Heart left ventricle (tissue), 16 donors: ENCODE data around the gene DHX57. TPM values are rescaled to one million over a fixed set of nuclear protein-coding genes. Genes with fewer than 3 reads are reported as not detected.
A peak's percentile ranks its signal among the peaks of the same experiment; 100 is the strongest.

ENCODE experiments used
- ATAC-seq, 4 donors: fragments of 200-7000 bp; cut with Tn5 transposase; one replicate each; pipeline ENCODE4 v1.9.1; 2020 to 2022; ENCODE audit warnings: moderate library complexity in 4 of 4, mild to moderate bottlenecking in 3 of 4, moderate number of reproducible peaks in 1 of 4
- DNase-seq, 5 donors: peaks; one replicate each; pipeline ENCODE4 v3.0.0-alpha.2; 2020
- H3K27ac ChIP-seq, 12 donors: fragments of 200-600 bp; sonication (generic) in 4 of 12; one replicate each; pipeline versions ENCODE4 v1.5.0 to v1.8.0; 2016 to 2022; ENCODE audit warnings: mild to moderate bottlenecking in 2 of 12
- H3K27me3 ChIP-seq, 9 donors: fragments of 200-600 bp; sonication (generic) in 2 of 9; one replicate each; pipeline versions ENCODE4 v1.5.1 to v1.8.0; 2016 to 2022; ENCODE audit warnings: mild to moderate bottlenecking in 3 of 9
- H3K36me3 ChIP-seq, 9 donors: fragments of 200-600 bp; sonication (generic) in 2 of 9; one replicate each; pipeline versions ENCODE4 v1.5.0 to v1.8.0; 2018 to 2022; ENCODE audit warnings: mild to moderate bottlenecking in 2 of 9
- H3K4me1 ChIP-seq, 12 donors: fragments of 200-600 bp; sonication (generic) in 4 of 12; one replicate each; pipeline versions ENCODE4 v1.5.0 to v1.8.0; 2016 to 2022; ENCODE audit warnings: mild to moderate bottlenecking in 3 of 12
- H3K4me3 ChIP-seq, 12 donors: fragments of 200-600 bp; sonication (generic) in 4 of 12; one replicate each; pipeline versions ENCODE4 v1.5.0 to v1.8.0; 2017 to 2022; ENCODE audit warnings: mild to moderate bottlenecking in 9 of 12, moderate library complexity in 4 of 12
- H3K9me3 ChIP-seq, 12 donors: fragments of 200-600 bp; sonication (generic) in 4 of 12; one replicate each; pipeline versions ENCODE4 v1.5.0 to v1.8.0; 2016 to 2022; ENCODE audit warnings: mild to moderate bottlenecking in 1 of 12
- CTCF ChIP-seq, 12 donors: fragments of 200-600 bp; sonication (generic) in 4 of 12; IDR thresholded peaks; one replicate each; pipeline versions ENCODE4 v1.5.0 to v1.8.0; 2018 to 2022; ENCODE audit warnings: antibody characterized with exemption in 12 of 12, mild to moderate bottlenecking in 5 of 12
- POLR2A ChIP-seq, 2 donors: fragments of 450-650 bp; IDR thresholded peaks; one replicate each; pipeline ENCODE4 v1.6.1; 2017; ENCODE audit warnings: antibody characterized with exemption in 2 of 2, mild to moderate bottlenecking in 2 of 2, moderate library complexity in 2 of 2
- WGBS, 4 donors: extraction: QIAGEN DNeasy Blood & Tissue Kit in 2 of 4; methylation state at CpG; one replicate each; pipeline versions ENCODE4 v1.1.5 to v1.1.7; 2013 to 2018; 5-methylcytosine and 5-hydroxymethylcytosine counted together
- intact Hi-C, 10 donors: fragments of 100-400 bp; cut with DNase I; formaldehyde crosslinking; loops; one replicate each; pipeline versions ENCODE4 v1.11.1 to v1.14.2; 2022
- long read RNA-seq, 3 donors: library from polyadenylated mRNA; unstranded; transcript quantifications; one replicate each; pipeline ENCODE4 v2.0.0, GENCODE V29; 2020 to 2021
- polyA plus RNA-seq, 2 donors: library from polyadenylated mRNA; stranded (reverse); fragments of 200-250 nt; gene quantifications; one replicate each; pipeline ENCODE4 v1.2.3, GENCODE V29; 2013
- total RNA-seq, 9 donors: library from RNA; depleted of rRNA in 2 of 9; stranded (reverse); fragments of >200 nt in 2 of 9; fragmentation: NEBNext Ultra II Directional in 3 of 9; extraction: Animal tissue kit (Norgen Biotek cat#: 25700) in 3 of 9; gene quantifications; one replicate each; pipeline versions ENCODE4 v1.1.0 to v1.2.4, GENCODE V29; 2016 to 2023
- donor health status: ischemic (EF 13 %, LVEDD 7.1; RV severe dilation, severe dysfunction).
- donor health status: healthy with polysubstance abuse.
- donor health status: DM: no; HTN: yes; CAD: no.
- donor health status: DM: no; HTN: no; CAD: no.
- donor health status: ischemic (EF 25% LVEDD 6.9; RV normal size, moderate dysfunction).
- donor health status: ischemic (EF 25% LVEDD 5.7; RV mildly dilated, moderate dysfunction).
- donor health status: healthy.
- donor health status: DM: yes; HTN: yes; CAD: no.
- donor health status: ischemic (EF 35%, LVEDD 5.7; RV mildly dilated, moderate dysfunction).
- donor health status: nonischemic (EF 11% LVEDD 7.7; RV severe dilation, severe dysfunction).
- donor health status: DM: yes; HTN: yes; CAD: no.
- donor health status: PGD.
- donor health status: ischemic (EF 29% LVEDD 5.4; RV normal size, mild dysfunction).
- donor health status: nonischemic (EF 23%, LVEDD 6.1; RV moderate dilation, normal function).

Gene DHX57, protein sequence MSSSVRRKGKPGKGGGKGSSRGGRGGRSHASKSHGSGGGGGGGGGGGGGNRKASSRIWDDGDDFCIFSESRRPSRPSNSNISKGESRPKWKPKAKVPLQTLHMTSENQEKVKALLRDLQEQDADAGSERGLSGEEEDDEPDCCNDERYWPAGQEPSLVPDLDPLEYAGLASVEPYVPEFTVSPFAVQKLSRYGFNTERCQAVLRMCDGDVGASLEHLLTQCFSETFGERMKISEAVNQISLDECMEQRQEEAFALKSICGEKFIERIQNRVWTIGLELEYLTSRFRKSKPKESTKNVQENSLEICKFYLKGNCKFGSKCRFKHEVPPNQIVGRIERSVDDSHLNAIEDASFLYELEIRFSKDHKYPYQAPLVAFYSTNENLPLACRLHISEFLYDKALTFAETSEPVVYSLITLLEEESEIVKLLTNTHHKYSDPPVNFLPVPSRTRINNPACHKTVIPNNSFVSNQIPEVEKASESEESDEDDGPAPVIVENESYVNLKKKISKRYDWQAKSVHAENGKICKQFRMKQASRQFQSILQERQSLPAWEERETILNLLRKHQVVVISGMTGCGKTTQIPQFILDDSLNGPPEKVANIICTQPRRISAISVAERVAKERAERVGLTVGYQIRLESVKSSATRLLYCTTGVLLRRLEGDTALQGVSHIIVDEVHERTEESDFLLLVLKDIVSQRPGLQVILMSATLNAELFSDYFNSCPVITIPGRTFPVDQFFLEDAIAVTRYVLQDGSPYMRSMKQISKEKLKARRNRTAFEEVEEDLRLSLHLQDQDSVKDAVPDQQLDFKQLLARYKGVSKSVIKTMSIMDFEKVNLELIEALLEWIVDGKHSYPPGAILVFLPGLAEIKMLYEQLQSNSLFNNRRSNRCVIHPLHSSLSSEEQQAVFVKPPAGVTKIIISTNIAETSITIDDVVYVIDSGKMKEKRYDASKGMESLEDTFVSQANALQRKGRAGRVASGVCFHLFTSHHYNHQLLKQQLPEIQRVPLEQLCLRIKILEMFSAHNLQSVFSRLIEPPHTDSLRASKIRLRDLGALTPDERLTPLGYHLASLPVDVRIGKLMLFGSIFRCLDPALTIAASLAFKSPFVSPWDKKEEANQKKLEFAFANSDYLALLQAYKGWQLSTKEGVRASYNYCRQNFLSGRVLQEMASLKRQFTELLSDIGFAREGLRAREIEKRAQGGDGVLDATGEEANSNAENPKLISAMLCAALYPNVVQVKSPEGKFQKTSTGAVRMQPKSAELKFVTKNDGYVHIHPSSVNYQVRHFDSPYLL (N-terminal part only)
- total RNA-seq = 10 to 100 TPM in 3 of 9 donors, 1 to 10 TPM in 6; 5.6 to 15.0 (median 9.6) TPM
- polyA plus RNA-seq = 1 to 10 TPM; 4.1 to 7.5 TPM
- long read RNA-seq, donor 1, full-length matches to known transcripts = 1 of 5 reads
- long read RNA-seq, donor 1, partial matches to known transcripts = 4 of 5 reads
- long read RNA-seq, donor 1, other reads (novel, unspliced or antisense) = 0 of 5 reads
- long read RNA-seq, donor 2, full-length matches to known transcripts = 4 of 13 reads
- long read RNA-seq, donor 2, partial matches to known transcripts = 8 of 13 reads
- long read RNA-seq, donor 2, other reads (novel, unspliced or antisense) = 1 of 13 reads
- long read RNA-seq, donor 3, full-length matches to known transcripts = 2 of 5 reads
- long read RNA-seq, donor 3, partial matches to known transcripts = 2 of 5 reads
- long read RNA-seq, donor 3, other reads (novel, unspliced or antisense) = 1 of 5 reads

GRCh38 chr2:38875576-38876367 lies at the start of gene DHX57, which contains the start of gene MORN2:
TSS of gene DHX57 (minus strand) at chr2:38875934. CDS start at chr2:38868405, 7,529 bp downstream.
TSS of gene MORN2 (plus strand) at chr2:38875976.
- ATAC-seq = peak; percentile 95 to 100 (median 100)
- Histone ChIP-seq H3K27ac (peak within 1 kb of the TSS in 10 of 12 donors; percentile 5 to 76 (median 59)), H3K9me3 (peaks cover 0 to 22% (median 0%) of the 10 kb centered on the region in 12 donors), H3K4me3 (peak within 1 kb of the TSS; percentile 59 to 98 (median 88)), H3K36me3 (peaks cover 0 to 9% (median 6%) of the 10 kb centered on the region in 9 donors), H3K4me1 (peaks cover 0 to 16% (median 15%) of the 10 kb centered on the region in 12 donors), H3K27me3 (no peaks in the 10 kb centered on the region)
- intact Hi-C loops = no loop called here
- WGBS, 4 donors = 0 to 3% (median 2%) methylated on average over 30 to 52 of the region's 52 CpGs
- peak in 1 of 2 donors; percentile 24 for TF ChIP-seq POLR2A (IDR thresholded peaks at IDR 0.05)
- TF ChIP-seq CTCF (IDR thresholded peaks at IDR 0.05) = no peak
- DNase-seq = peak; percentile 89 to 93 (median 91)

DNA sequence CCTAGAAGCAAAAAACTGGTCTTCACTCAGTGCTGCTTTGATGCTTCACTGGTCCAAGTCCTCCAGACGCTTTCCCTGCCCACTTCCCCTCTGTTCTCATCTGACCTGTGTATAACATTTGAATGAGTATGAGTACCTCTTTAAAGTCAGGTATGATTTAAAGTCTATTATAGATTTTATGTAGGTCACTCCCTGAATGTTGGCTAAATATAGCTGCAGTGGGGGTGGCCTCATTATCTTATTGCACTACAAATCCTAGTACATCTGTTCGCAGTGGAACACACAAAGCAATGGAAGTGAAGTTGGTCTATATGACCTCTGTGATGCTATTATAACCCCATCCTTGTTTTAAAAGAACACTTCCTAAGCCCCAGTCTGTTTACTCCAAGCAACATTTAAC lies 47.2 kb upstream of the DHX57 start:
- intact Hi-C loops = no loop called here

More for the DNA sequence above, 47.2 kb upstream of the DHX57 start:
- H3K4me3 ChIP-seq = no peak overlapping the region
- DNase-seq (no peak), ATAC-seq (peak in 3 of 4 donors; percentile 37 to 62 (median 46))
- no peak overlapping the region for H3K27ac ChIP-seq
- WGBS, 4 donors = 65 to 79% (median 72%) methylated on average over 2 of the region's 2 CpGs
- no peaks in the 10 kb centered on the region for H3K9me3 ChIP-seq
- peaks cover 0 to 3% (median 0%) of the 10 kb centered on the region in 12 donors for H3K4me1 ChIP-seq
- H3K27me3 ChIP-seq = no peaks in the 10 kb centered on the region
- TF ChIP-seq CTCF (IDR thresholded peaks at IDR 0.05) = no peak
- no peak for TF ChIP-seq POLR2A (IDR thresholded peaks at IDR 0.05)
- no peaks in the 10 kb centered on the region for H3K36me3 ChIP-seq
